Measurements from ENCODE around the gene TNFRSF12A. TPM values are rescaled to one million over a fixed set of nuclear protein-coding genes. Genes with fewer than 3 reads are reported as not detected.
A peak's percentile ranks its signal among the peaks of the same experiment; 100 is the strongest.

The TNFRSF12A gene
- total RNA-seq, 1 experiment from 2014 or later: 147 TPM

DNA sequence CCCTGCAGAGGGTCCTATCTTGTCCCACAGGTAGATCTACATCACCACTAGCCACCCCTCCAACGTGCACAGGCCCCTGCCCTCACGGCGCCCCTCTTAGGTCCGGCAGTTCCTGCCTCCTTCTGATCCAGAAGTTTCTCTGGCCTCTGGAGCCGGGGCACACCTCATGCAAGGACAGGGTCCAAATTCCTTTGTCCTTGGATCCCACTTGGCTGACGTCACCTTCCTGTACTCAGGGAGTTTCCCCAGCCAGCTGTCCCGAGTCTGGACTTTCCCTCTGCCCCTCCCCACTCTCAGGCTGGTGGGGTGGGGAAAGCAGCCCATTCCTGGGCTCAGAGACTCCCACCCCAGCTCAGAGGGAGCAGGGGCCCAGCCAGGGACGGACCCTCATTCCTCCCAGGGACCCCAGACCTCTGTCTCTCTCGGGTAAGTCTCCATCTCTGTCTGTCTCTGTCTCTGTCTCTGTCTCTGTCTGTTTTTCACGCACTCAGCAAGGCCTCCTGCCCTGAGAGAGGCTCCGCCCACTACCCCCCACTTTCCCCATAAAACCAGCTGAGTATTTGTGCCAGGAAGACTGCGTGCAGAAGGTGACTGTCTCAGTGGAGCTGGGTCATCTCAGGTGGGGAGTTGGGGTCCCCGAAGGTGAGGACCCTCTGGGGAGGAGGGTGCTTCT, 45.0 kb downstream of the TNFRSF12A start, which contains the start of gene IL32:
Gene IL32, plus strand, starts transcription at position 572 of the 673 bp plus-strand sequence. CDS start 172 bp downstream, outside the sequence.
- Histone ChIP-seq H3K79me1 (ENCODE audit: insufficient read depth, low read depth, low read length, poor library complexity, severe bottlenecking) (no peaks in the 10 kb centered on the region), H3K23me2 (ENCODE audit: insufficient read length, low read depth, low read length, poor library complexity, severe bottlenecking) (no peaks in the 10 kb centered on the region), H2BK12ac (ENCODE audit: insufficient read length, low read depth, low read length) (no peak within 1 kb of the TSS), H4K91ac (ENCODE audit: insufficient read length, low read depth, low read length) (peak within 1 kb of the TSS; percentile 14), H3K4me2 (ENCODE audit: insufficient read depth, insufficient read length, low read length) (no peak within 1 kb of the TSS), H3K79me2 (ENCODE audit: insufficient read depth, low read length) (no peaks in the 10 kb centered on the region), H4K8ac (replicated peaks; ENCODE audit: insufficient read length, low read depth, low read length) (no peak within 1 kb of the TSS), H3K23ac (ENCODE audit: insufficient read length, low read depth, low read length) (no peak within 1 kb of the TSS), H3K27ac (ENCODE audit: insufficient read length, low read depth, low read length) (no peak within 1 kb of the TSS), H2BK20ac (ENCODE audit: low read depth, low read length, poor library complexity, severe bottlenecking) (no peak within 1 kb of the TSS), H3K56ac (ENCODE audit: insufficient read length, low read depth, low read length) (no peak within 1 kb of the TSS), H3K9ac (ENCODE audit: extremely low read depth, insufficient read length, low read length) (no peak within 1 kb of the TSS), H3K18ac (ENCODE audit: insufficient read length, low read depth, low read length) (peak within 1 kb of the TSS; percentile 73), H3K14ac (ENCODE audit: insufficient read depth, low read length) (no peak within 1 kb of the TSS), H3K27me3 (ENCODE audit: insufficient read depth, low read length) (no peaks in the 10 kb centered on the region), H3K4ac (ENCODE audit: low read depth, low read length) (peak within 1 kb of the TSS; percentile 23; the same call in 1 of the 2 replicates), H3T11ph (ENCODE audit: low read length) (peak within 1 kb of the TSS; percentile 46), H2BK5ac (ENCODE audit: insufficient read length, low read length) (no peak within 1 kb of the TSS), H4K20me1 (ENCODE audit: control insufficient read depth, insufficient read depth, insufficient read length) (no peaks in the 10 kb centered on the region), H4K5ac (ENCODE audit: insufficient read length, low read depth, low read length) (no peak within 1 kb of the TSS), H2BK120ac (ENCODE audit: low read depth, low read length, poor library complexity, severe bottlenecking) (no peak within 1 kb of the TSS), H3K9me3 (ENCODE audit: control insufficient read depth, low read depth, low read length) (no peaks in the 10 kb centered on the region), H3K4me1 (ENCODE audit: insufficient read depth, low read length) (no peaks in the 10 kb centered on the region), H2BK15ac (ENCODE audit: low read depth, low read length) (no peak within 1 kb of the TSS), H2AFZ (ENCODE audit: low read length) (no peak within 1 kb of the TSS), H2AK5ac (ENCODE audit: insufficient read length, low read length) (no peak within 1 kb of the TSS)
- no CpG with 5 or more reads among the region's 13 CpGs for WGBS (ENCODE audit: extremely low coverage, insufficient read length, low lambda C conversion rate)
- H3K4me3 Mint-ChIP-seq: peak within 1 kb of the TSS; percentile 20 to 24; a peak in 2 of 5 replicates
- peaks cover 23% of the 10 kb centered on the region in 2 experiments for H3K4me1 Mint-ChIP-seq
- no peak for TF ChIP-seq CTCF (conservative IDR thresholded peaks at IDR 0.05)
- no peak for DNase-seq
- H3K9me3 Mint-ChIP-seq: no peaks in the 10 kb centered on the region; a peak in 1 of 5 replicates
- H3K36me3 Mint-ChIP-seq (ENCODE audit: insufficient read depth in 1 of 3, low read depth in 3 of 3): no peaks in the 10 kb centered on the region; a peak in 2 of 7 replicates
- H3K27me3 Mint-ChIP-seq (ENCODE audit: low read depth): peaks cover 17% of the 10 kb centered on the region
- peak within 1 kb of the TSS in 1 of 3 experiments; percentile 90; a peak in 1 of 7 replicates for H3K27ac Mint-ChIP-seq

Data from H9 (cell line).